HG03439 (cell line): ENCODE results near the gene SPRR2A.
"Not testable (repeated sequence)": the region's sequence is repeated elsewhere in the genome, so short reads cannot be mapped to it uniquely, and the experiment has no call there.

ENCODE experiments used
- ATAC-seq: cut with Tn5 transposase; IDR thresholded peaks from one replicate; pipeline ENCODE4 v1.9.1; 2021; ENCODE audit warnings: mild to moderate bottlenecking, moderate library complexity; ENCODE audit not compliant: unreplicated experiment

Gene SPRR2A

DNA sequence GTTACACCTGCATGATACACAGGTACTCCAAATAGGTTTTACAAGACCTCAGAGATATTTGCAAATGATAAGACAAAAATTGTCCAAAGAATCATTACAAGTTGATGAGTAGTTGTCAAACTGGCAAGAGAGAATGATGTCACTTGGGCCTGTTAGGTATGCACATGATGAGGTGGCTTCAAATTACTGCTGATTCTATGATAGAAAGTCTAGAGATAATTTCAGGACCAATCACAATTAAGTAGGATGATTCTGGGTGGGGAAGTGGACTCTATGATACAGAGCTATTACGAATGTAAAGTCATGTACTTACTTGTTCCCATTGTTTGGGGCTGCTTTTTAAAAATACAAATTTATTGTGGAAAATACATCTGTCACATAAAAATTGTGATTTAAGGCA, 31.5 kb downstream of the SPRR2A start:
- no peak for ATAC-seq

GRCh38 chr1:153024413-153024812, 32.9 kb downstream of the SPRR2A start:
- ATAC-seq = no peak

GRCh38 chr1:153023109-153023508, 34.2 kb downstream of the SPRR2A start:
- ATAC-seq = no peak

DNA sequence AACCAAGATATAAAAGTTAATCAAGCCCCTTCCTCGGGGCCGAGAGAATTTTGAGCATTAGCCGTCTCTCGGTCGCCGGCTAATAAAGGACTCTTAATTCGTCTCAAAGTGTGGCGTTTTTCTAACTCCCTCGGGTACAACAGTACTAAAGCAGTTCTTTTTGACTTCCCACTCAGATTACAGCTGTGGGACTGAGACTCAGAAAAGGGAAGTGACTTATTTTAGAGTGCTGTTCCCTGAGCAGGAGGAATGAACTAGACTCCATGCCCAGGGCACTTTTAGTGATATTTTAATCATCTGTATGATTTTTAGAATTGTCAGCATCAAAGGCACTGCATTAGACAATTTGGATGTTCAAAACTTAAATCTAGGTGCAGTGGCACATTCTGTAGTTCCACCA, 35.0 kb downstream of the SPRR2A start:
- not testable (repeated sequence) for ATAC-seq

DNA sequence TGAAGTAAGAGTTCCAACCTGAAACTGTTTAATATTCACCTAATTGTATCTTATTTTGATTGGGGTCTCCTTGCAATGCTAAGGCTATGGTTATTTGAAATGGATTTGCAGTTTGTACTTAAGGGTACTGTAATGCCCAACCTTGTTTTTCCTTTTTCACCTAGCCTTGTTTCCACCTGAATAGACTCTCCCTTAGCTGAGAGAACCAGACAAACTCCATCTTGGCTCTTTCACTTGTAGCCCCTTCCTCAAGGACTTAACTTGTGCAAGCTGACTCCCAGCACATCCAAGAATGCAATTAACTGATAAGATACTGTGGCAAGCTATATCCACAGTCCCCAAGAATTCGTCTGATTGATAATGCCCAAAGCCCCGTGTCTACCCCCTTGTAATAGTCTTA, 35.5 kb downstream of the SPRR2A start:
- ATAC-seq = not testable (repeated sequence)

DNA sequence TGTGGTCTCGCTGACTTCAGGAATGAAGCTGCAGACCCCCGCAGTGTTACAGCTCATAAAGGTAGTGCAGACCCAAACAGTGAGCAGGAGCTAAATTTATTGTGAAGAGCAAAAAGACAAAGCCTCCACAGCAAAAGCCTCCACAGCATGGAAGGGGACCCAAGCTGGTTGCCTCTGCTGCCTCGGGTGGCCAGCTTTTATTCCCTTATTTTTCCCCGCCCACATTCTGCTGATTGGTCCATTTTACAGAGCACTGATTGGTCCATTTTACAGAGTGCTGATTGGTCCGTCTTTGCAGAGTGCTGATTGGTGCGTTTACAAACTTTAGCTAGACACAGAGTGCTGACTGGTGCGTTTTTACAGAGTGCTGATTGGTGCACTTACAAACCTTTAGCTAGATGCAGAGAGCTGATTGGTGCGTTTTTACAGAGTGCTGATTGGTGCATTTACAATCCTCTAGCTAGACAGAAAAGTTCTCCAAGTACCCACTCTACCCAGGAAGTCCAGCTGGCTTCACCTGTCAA, 46.0 kb downstream of the SPRR2A start:
- ATAC-seq = not testable (repeated sequence)
